Measurements from ENCODE around the gene ZNF770. TPM values are rescaled to one million over a fixed set of nuclear protein-coding genes. Genes with fewer than 3 reads are reported as not detected.
A peak's percentile ranks its signal among the peaks of the same experiment; 100 is the strongest.

ZNF770 gene
- polyA plus RNA-seq, 3 donors, result 8.3 to 51.7 (median 28.1) TPM

GRCh38 chr15:35028235-35028984, 40.3 kb upstream of the ZNF770 start:
- Histone ChIP-seq H3K36me3 (replicated peaks in 1 of 2; ENCODE audit: control insufficient read depth in 1 of 2, insufficient read depth in 2 of 2, low read length in 2 of 2) (no peaks in the 10 kb centered on the region), H2AFZ (ENCODE audit: insufficient read depth, low read depth, low read length, poor library complexity, severe bottlenecking) (no peak overlapping the region), H3K9ac (ENCODE audit: insufficient read depth, low read length, poor library complexity, severe bottlenecking) (no peak overlapping the region), H3K4me1 (ENCODE audit: control insufficient read depth in 1 of 2, insufficient read depth in 2 of 2, low read length in 2 of 2) (peaks cover 20 to 22% of the 10 kb centered on the region in 2 donors), H3K27me3 (ENCODE audit: control insufficient read depth in 2 of 2, insufficient read depth in 2 of 2, low read length in 2 of 2) (no peaks in the 10 kb centered on the region), H3K27ac (ENCODE audit: low read depth in 1 of 2, low read length in 2 of 2) (no peak overlapping the region), H3K9me3 (replicated peaks in 1 of 2; ENCODE audit: control insufficient read depth in 1 of 2, insufficient read depth in 1 of 2, low read length in 2 of 2) (no peaks in the 10 kb centered on the region), H3K79me2 (ENCODE audit: insufficient read depth, low read length) (no peaks in the 10 kb centered on the region), H3K4me3 (replicated peaks in 1 of 3; ENCODE audit: low read depth in 2 of 3, low read length in 3 of 3) (no peak overlapping the region), H3K4me2 (replicated peaks; ENCODE audit: extremely low read depth, low read length, poor library complexity, severe bottlenecking) (no peak overlapping the region), H4K20me1 (ENCODE audit: insufficient read depth, low read length) (no peaks in the 10 kb centered on the region)
- Mint-ChIP-seq H3K4me1 (peaks cover 14% of the 10 kb centered on the region), H3K27ac (no peak overlapping the region), H3K9me3 (peaks cover 0 to 8% (median 2%) of the 10 kb centered on the region in 7 donors), H3K36me3 (no peaks in the 10 kb centered on the region), H3K27me3 (ENCODE audit: low read depth in 3 of 3) (peaks cover 0 to 4% (median 0%) of the 10 kb centered on the region in 3 donors), H3K4me3 (no peak overlapping the region)
- TF ChIP-seq, protein P1, sequence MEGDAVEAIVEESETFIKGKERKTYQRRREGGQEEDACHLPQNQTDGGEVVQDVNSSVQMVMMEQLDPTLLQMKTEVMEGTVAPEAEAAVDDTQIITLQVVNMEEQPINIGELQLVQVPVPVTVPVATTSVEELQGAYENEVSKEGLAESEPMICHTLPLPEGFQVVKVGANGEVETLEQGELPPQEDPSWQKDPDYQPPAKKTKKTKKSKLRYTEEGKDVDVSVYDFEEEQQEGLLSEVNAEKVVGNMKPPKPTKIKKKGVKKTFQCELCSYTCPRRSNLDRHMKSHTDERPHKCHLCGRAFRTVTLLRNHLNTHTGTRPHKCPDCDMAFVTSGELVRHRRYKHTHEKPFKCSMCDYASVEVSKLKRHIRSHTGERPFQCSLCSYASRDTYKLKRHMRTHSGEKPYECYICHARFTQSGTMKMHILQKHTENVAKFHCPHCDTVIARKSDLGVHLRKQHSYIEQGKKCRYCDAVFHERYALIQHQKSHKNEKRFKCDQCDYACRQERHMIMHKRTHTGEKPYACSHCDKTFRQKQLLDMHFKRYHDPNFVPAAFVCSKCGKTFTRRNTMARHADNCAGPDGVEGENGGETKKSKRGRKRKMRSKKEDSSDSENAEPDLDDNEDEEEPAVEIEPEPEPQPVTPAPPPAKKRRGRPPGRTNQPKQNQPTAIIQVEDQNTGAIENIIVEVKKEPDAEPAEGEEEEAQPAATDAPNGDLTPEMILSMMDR (IDR thresholded peaks at IDR 0.05), result no peak
- no CpG with 5 or more reads among the region's 6 CpGs for WGBS (ENCODE audit: insufficient coverage)
- intact Hi-C loops (cut with micrococcal nuclease), result no loop called here
- DNase-seq, result no peak

DNA sequence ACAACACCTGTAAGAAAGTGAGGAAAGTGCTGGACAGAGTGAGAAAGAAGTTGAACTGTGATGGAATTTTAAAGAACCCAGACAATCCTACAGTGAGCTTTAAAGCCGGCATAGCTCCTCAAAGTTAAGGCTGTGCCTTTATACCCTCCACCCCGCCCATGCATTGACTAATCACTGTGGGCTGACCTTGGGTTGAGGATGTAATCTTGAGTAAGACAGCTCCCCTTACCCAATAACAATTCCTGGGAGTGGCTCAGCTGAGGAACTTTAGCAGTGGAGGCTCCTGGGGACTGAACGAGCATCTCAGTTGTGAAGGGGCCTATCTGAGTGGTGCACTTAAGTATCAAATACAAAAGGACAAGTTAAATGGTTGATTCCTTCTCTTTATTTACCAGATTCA, 35.7 kb upstream of the ZNF770 start:
- no peaks in the 10 kb centered on the region for H3K36me3 ChIP-seq (replicated peaks in 1 of 2; ENCODE audit: control insufficient read depth in 1 of 2, insufficient read depth in 2 of 2, low read length in 2 of 2)
- H3K4me3 Mint-ChIP-seq, result peak overlapping the region in 1 of 2 donors; percentile 72
- H3K27me3 Mint-ChIP-seq (ENCODE audit: low read depth in 3 of 3), result peaks cover 0 to 2% (median 0%) of the 10 kb centered on the region in 3 donors
- peaks cover 54% of the 10 kb centered on the region for H3K4me1 Mint-ChIP-seq
- WGBS (ENCODE audit: insufficient coverage), result no CpG with 5 or more reads among the region's 3 CpGs
- peak overlapping the region; percentile 62 for H2AFZ ChIP-seq (ENCODE audit: insufficient read depth, low read depth, low read length, poor library complexity, severe bottlenecking)
- intact Hi-C loops (cut with micrococcal nuclease), result no loop called here
- peaks cover 0 to 8% (median 2%) of the 10 kb centered on the region in 7 donors for H3K9me3 Mint-ChIP-seq
- H3K4me2 ChIP-seq (replicated peaks; ENCODE audit: extremely low read depth, low read length, poor library complexity, severe bottlenecking), result peak overlapping the region; percentile 62
- peaks cover 2 to 4% of the 10 kb centered on the region in 2 donors for H3K36me3 Mint-ChIP-seq
- H4K20me1 ChIP-seq (ENCODE audit: insufficient read depth, low read length), result no peaks in the 10 kb centered on the region
- no peaks in the 10 kb centered on the region for H3K27me3 ChIP-seq (ENCODE audit: control insufficient read depth in 2 of 2, insufficient read depth in 2 of 2, low read length in 2 of 2)
- peak overlapping the region; percentile 80 to 82 for H3K27ac ChIP-seq (ENCODE audit: low read depth in 1 of 2, low read length in 2 of 2)
- TF ChIP-seq, protein P1 (IDR thresholded peaks at IDR 0.05), result no peak
- peaks cover 60 to 63% of the 10 kb centered on the region in 2 donors for H3K4me1 ChIP-seq (ENCODE audit: control insufficient read depth in 1 of 2, insufficient read depth in 2 of 2, low read length in 2 of 2)
- peak overlapping the region; percentile 79 to 93 (median 81) for H3K27ac Mint-ChIP-seq
- H3K9me3 ChIP-seq (replicated peaks in 1 of 2; ENCODE audit: control insufficient read depth in 1 of 2, insufficient read depth in 1 of 2, low read length in 2 of 2), result no peaks in the 10 kb centered on the region
- no peaks in the 10 kb centered on the region for H3K79me2 ChIP-seq (ENCODE audit: insufficient read depth, low read length)
- peak overlapping the region in 1 of 3 experiments; percentile 49 for H3K4me3 ChIP-seq (replicated peaks in 1 of 3; ENCODE audit: low read depth in 2 of 3, low read length in 3 of 3)
- DNase-seq, result peak; percentile 72 to 82 (median 79)
- peak overlapping the region; percentile 18 for H3K9ac ChIP-seq (ENCODE audit: insufficient read depth, low read length, poor library complexity, severe bottlenecking)
